AG09309 (cell line): ENCODE measurements around the gene ACP4.

Experiments
- DNase-seq: peaks from one replicate; pipeline ENCODE4 v3.0.0-alpha.2; 2010; ENCODE audit warnings: low read depth
- H3K4me3 ChIP-seq: 2 replicates; pipeline ENCODE4 v1.5.1; 2011; ENCODE audit warnings: mild to moderate bottlenecking, low read depth, low read length, moderate library complexity; ENCODE audit not compliant: control insufficient read depth
- CTCF ChIP-seq: IDR thresholded peaks from 2 replicates; pipeline ENCODE4 v1.5.1; 2011; ENCODE audit warnings: mild to moderate bottlenecking, low read depth, low read length, inconsistent platforms; ENCODE audit not compliant: insufficient read depth, control insufficient read depth; ENCODE audit errors: missing control alignments

ACP4 gene

GRCh38 chr19:50796128-50796633 is 6.0 kb downstream of the ACP4 start:
- TF ChIP-seq CTCF = no peak
- H3K4me3 ChIP-seq = no peak overlapping the region
- no peak for DNase-seq

GRCh38 chr19:50796634-50797428 is 6.6 kb downstream of the ACP4 start:
- no peak for TF ChIP-seq CTCF
- no peak for DNase-seq
- H3K4me3 ChIP-seq = no peak overlapping the region

- no peak for DNase-seq
- H3K4me3 ChIP-seq = no peak overlapping the region
- TF ChIP-seq CTCF = no peak
Observed at GRCh38 chr19:50797429-50797780, 7.2 kb downstream of the ACP4 start.

GRCh38 chr19:50797781-50798658 is 7.8 kb downstream of the ACP4 start:
- DNase-seq = no peak
- no peak overlapping the region for H3K4me3 ChIP-seq
- TF ChIP-seq CTCF = no peak

GRCh38 chr19:50798659-50799546 is 8.7 kb downstream of the ACP4 start:
- TF ChIP-seq CTCF = no peak
- no peak overlapping the region for H3K4me3 ChIP-seq

GRCh38 chr19:50799547-50799851 is 9.3 kb downstream of the ACP4 start:
- no peak overlapping the region for H3K4me3 ChIP-seq
- no peak for TF ChIP-seq CTCF
- no peak for DNase-seq

More at GRCh38 chr19:50798659-50799546, 8.7 kb downstream of the ACP4 start:
- no peak for DNase-seq
